A549 (cell line): Measurements from ENCODE around the gene SH3BGRL2. TPM values are rescaled to one million over a fixed set of nuclear protein-coding genes. Genes with fewer than 3 reads are reported as not detected.

Experiments
- ATAC-seq, 2 experiments: fragments of 200-7000 bp in 1 of 2; fragments of >200 bp in 1 of 2; cut with Nextera tagmentation in 1 of 2; cut with Tn5 transposase in 1 of 2; 3 replicates each; pipeline versions ENCODE4 v1.8.0 to v1.9.1; 2018 to 2020; ENCODE audit warnings: mild to moderate bottlenecking in 1 of 2, moderate library complexity in 1 of 2
- CTCF ChIA-PET: fragments of 300-600 bp; sonication (Branson Sonifier 250); formaldehyde crosslinking; extraction: SDS; loops from one replicate; lab custom pipeline; 2021; ENCODE audit warnings: antibody characterized with exemption, inconsistent platforms; lab: Yijun Ruan, JAX
- POLR2A ChIA-PET: fragments of 350-600 bp; formaldehyde crosslinking; extraction: SDS; loops from one replicate; lab custom pipeline; 2021; ENCODE audit warnings: antibody characterized with exemption, inconsistent platforms; lab: Yijun Ruan, JAX
- DNase-seq, 2 experiments: peaks; one replicate each; pipeline versions ENCODE4 v3.0.0 to v3.0.0-alpha.2; 2011 to 2016; ENCODE audit warnings: low read depth in 1 of 2, low spot score in 1 of 2
- FAIRE-seq: peaks from 2 replicates; lab custom pipeline; 2011; peaks lifted over from hg19 to GRCh38; lab: Jason Lieb, UNC
- H3K27ac ChIP-seq, 2 experiments: fragments of >200 bp; sonication (Bioruptor Twin); formaldehyde crosslinking; 3 replicates each; pipeline ENCODE4 v1.5.1; 2016 to 2017
- H3K4me1 ChIP-seq: fragments of >200 bp; sonication (Bioruptor Twin); formaldehyde crosslinking; 3 replicates; pipeline ENCODE4 v1.6.1; 2016
- H3K4me2 ChIP-seq: fragments of >200 bp; sonication (Bioruptor Twin); formaldehyde crosslinking; 3 replicates; pipeline ENCODE4 v1.6.1; 2016
- H3K4me3 ChIP-seq: fragments of >200 bp; sonication (Bioruptor Twin); formaldehyde crosslinking; 3 replicates; pipeline ENCODE4 v1.5.1; 2016
- H3K9me3 ChIP-seq: fragments of >200 bp; sonication (Bioruptor Twin); formaldehyde crosslinking; 3 replicates; pipeline ENCODE4 v1.6.1; 2016
- CBX2 ChIP-seq: fragments of 200-600 bp; sonication (generic); IDR thresholded peaks from 2 replicates; pipeline ENCODE4 v1.6.1; 2016; ENCODE audit warnings: low read depth, mild to moderate bottlenecking, borderline replicate concordance
- CHD2 ChIP-seq: fragments of 150-350 bp; IDR thresholded peaks from 2 replicates; pipeline ENCODE4 v1.6.1; 2014; ENCODE audit warnings: low read length; ENCODE audit not compliant: partially characterized antibody
- CHD4 ChIP-seq: fragments of 200-600 bp; sonication (generic); IDR thresholded peaks from 2 replicates; pipeline ENCODE4 v1.6.1; 2016; ENCODE audit warnings: antibody characterized with exemption, mild to moderate bottlenecking, borderline replicate concordance
- EP300 ChIP-seq, 2 experiments: fragments of >200 bp; sonication (Bioruptor Twin); formaldehyde crosslinking; IDR thresholded peaks; 2 replicates in 1 of 2; 3 replicates in 1 of 2; pipeline ENCODE4 v1.6.1; 2016 to 2017
- FOSB ChIP-seq: fragments of 250-450 bp; sonication (Bioruptor Pico); IDR thresholded peaks from 2 replicates; pipeline ENCODE4 v1.5.0; 2020; ENCODE audit warnings: mild to moderate bottlenecking, moderate library complexity
- HDAC2 ChIP-seq: fragments of 200-600 bp; sonication (generic); IDR thresholded peaks from 2 replicates; pipeline ENCODE4 v1.6.1; 2016
- JUN ChIP-seq, 2 experiments: fragments of >200 bp; sonication (Bioruptor Twin); formaldehyde crosslinking; IDR thresholded peaks; 2 replicates in 1 of 2; 3 replicates in 1 of 2; pipeline ENCODE4 v1.6.1; 2016 to 2017
- KDM5A ChIP-seq: fragments of 200-600 bp; sonication (generic); IDR thresholded peaks from 2 replicates; pipeline ENCODE4 v1.6.1; 2016; ENCODE audit warnings: antibody characterized with exemption, mild to moderate bottlenecking
- MYC ChIP-seq: IDR thresholded peaks from 2 replicates; pipeline ENCODE4 v1.6.1; 2012; ENCODE audit warnings: mild to moderate bottlenecking, inconsistent platforms, low read length, improper control_type of control experiment, borderline replicate concordance
- NFE2L2 ChIP-seq: fragments of 150-350 bp; conservative IDR thresholded peaks from 2 replicates; pipeline ENCODE4 v1.6.1; 2014; ENCODE audit warnings: low read length
- POLR2A ChIP-seq: IDR thresholded peaks from 2 replicates; pipeline ENCODE4 v1.6.1; 2012; ENCODE audit warnings: mild to moderate bottlenecking, low read length
- RNF2 ChIP-seq: fragments of 200-600 bp; sonication (generic); IDR thresholded peaks from 2 replicates; pipeline ENCODE4 v1.6.1; 2016; ENCODE audit warnings: low read depth, mild to moderate bottlenecking, antibody characterized with exemption, moderate library complexity, borderline replicate concordance
- WGBS: methylation state at CpG from one replicate; pipeline ENCODE4 v1.1.6; 2017; ENCODE audit errors: missing lambda C conversion rate; 5-methylcytosine and 5-hydroxymethylcytosine counted together
- polyA plus RNA-seq, 4 experiments: library from polyadenylated mRNA; depleted of rRNA in 3 of 4; stranded (reverse); fragments of >200 nt; fragmentation: RNase III in 1 of 4; extraction: RNeasy Plus Mini Kit Qiagen cat#74134 plus additional on column Dnase treatment in 1 of 4; gene quantifications; 2 replicates in 3 of 4; 3 replicates in 1 of 4; pipeline ENCODE4 v1.2.3, GENCODE V29; 2011 to 2017
- TF ChIP-seq, protein P1 (sequence below): fragments of >200 bp; sonication (Bioruptor Twin); formaldehyde crosslinking; IDR thresholded peaks from 3 replicates; pipeline ENCODE4 v1.5.1; 2016
- TF ChIP-seq, protein P2 (sequence below): IDR thresholded peaks from 2 replicates; pipeline ENCODE4 v1.6.1; 2012
- TF ChIP-seq, protein P3 (sequence below): fragments of 150-350 bp; IDR thresholded peaks from 2 replicates; pipeline ENCODE4 v1.6.1; 2014; ENCODE audit warnings: low read depth, mild to moderate bottlenecking, low read length
- TF ChIP-seq, protein P4 (sequence below): fragments of >200 bp; sonication (Bioruptor Twin); formaldehyde crosslinking; IDR thresholded peaks from 2 replicates; pipeline ENCODE4 v1.6.1; 2016
- TF ChIP-seq, protein P5 (sequence below): fragments of >200 bp; sonication (Bioruptor Twin); formaldehyde crosslinking; IDR thresholded peaks from 3 replicates; pipeline ENCODE4 v1.6.1; 2016
- TF ChIP-seq, protein P6 (sequence below): fragments of 200-600 bp; sonication (generic); IDR thresholded peaks from 2 replicates; pipeline ENCODE4 v1.6.1; 2016; ENCODE audit warnings: antibody characterized with exemption, mild to moderate bottlenecking, moderate library complexity
- TF ChIP-seq, protein P7 (sequence below): fragments of 250-450 bp; sonication (Bioruptor Pico); IDR thresholded peaks from 2 replicates; pipeline ENCODE4 v1.5.0; 2021; ENCODE audit warnings: mild to moderate bottlenecking, moderate library complexity, borderline replicate concordance

Gene SH3BGRL2
- polyA plus RNA-seq, 2 of the 4 experiments (the other 2 are of a cell fraction), result 0.48 to 1.9 TPM

DNA sequence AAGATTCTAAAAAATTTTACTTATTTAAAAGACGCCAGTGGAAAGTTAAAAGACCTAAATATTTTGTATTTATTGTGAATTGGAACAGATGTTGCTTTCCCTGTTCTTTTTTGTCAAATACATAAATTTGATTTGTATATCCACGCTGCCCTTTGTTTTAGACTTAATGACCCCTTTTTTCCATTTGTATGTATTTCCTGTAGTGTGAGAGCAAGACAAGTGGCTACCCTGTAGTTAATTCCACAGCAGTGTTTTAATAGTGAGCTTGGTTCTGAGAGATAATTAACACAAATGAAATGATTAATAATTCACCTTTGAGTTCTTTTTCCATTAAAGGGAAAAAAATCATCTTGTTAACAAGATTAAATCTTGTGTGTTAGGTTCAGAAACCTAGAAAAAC is 16.6 kb downstream of the SH3BGRL2 start (continued):
- TF ChIP-seq, protein P1, sequence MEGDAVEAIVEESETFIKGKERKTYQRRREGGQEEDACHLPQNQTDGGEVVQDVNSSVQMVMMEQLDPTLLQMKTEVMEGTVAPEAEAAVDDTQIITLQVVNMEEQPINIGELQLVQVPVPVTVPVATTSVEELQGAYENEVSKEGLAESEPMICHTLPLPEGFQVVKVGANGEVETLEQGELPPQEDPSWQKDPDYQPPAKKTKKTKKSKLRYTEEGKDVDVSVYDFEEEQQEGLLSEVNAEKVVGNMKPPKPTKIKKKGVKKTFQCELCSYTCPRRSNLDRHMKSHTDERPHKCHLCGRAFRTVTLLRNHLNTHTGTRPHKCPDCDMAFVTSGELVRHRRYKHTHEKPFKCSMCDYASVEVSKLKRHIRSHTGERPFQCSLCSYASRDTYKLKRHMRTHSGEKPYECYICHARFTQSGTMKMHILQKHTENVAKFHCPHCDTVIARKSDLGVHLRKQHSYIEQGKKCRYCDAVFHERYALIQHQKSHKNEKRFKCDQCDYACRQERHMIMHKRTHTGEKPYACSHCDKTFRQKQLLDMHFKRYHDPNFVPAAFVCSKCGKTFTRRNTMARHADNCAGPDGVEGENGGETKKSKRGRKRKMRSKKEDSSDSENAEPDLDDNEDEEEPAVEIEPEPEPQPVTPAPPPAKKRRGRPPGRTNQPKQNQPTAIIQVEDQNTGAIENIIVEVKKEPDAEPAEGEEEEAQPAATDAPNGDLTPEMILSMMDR, result no peak

DNA sequence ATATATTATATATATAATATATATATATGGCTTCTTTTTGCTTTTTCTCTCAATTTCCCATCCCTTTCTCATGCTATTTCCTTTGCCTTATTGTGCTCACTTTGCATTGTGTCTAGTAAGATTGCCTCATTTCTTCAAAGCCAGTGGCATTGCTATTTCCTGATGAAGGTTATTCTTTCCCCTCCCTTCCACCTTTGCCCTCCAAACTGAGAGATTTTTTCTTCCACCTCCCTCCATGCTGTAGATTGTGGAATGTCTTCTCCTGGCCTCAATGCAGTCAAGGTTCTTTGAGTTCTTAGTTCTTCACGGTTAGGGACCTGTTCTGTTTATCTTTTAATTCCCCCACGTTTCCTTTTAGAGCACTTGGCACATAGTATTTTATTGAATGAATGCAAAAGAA is 17.2 kb downstream of the SH3BGRL2 start:
- TF ChIP-seq, protein P2, sequence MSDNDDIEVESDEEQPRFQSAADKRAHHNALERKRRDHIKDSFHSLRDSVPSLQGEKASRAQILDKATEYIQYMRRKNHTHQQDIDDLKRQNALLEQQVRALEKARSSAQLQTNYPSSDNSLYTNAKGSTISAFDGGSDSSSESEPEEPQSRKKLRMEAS, result no peak
- TF ChIP-seq POLR2A, result no peak
- TF ChIP-seq RNF2, result no peak
- TF ChIP-seq CBX2, result no peak
- TF ChIP-seq FOSB (CRISPR knock-in tag), result no peak
- TF ChIP-seq, protein P3, sequence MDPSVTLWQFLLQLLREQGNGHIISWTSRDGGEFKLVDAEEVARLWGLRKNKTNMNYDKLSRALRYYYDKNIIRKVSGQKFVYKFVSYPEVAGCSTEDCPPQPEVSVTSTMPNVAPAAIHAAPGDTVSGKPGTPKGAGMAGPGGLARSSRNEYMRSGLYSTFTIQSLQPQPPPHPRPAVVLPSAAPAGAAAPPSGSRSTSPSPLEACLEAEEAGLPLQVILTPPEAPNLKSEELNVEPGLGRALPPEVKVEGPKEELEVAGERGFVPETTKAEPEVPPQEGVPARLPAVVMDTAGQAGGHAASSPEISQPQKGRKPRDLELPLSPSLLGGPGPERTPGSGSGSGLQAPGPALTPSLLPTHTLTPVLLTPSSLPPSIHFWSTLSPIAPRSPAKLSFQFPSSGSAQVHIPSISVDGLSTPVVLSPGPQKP, result no peak
- no peak for TF ChIP-seq CHD2
- TF ChIP-seq EP300 (IDR thresholded peaks at IDR 0.05), result no peak
- TF ChIP-seq, protein P4, sequence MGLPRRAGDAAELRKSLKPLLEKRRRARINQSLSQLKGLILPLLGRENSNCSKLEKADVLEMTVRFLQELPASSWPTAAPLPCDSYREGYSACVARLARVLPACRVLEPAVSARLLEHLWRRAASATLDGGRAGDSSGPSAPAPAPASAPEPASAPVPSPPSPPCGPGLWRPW, result no peak
- TF ChIP-seq, protein P5, sequence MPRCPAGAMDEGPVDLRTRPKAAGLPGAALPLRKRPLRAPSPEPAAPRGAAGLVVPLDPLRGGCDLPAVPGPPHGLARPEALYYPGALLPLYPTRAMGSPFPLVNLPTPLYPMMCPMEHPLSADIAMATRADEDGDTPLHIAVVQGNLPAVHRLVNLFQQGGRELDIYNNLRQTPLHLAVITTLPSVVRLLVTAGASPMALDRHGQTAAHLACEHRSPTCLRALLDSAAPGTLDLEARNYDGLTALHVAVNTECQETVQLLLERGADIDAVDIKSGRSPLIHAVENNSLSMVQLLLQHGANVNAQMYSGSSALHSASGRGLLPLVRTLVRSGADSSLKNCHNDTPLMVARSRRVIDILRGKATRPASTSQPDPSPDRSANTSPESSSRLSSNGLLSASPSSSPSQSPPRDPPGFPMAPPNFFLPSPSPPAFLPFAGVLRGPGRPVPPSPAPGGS, result no peak
- H3K4me2 ChIP-seq, result no peak overlapping the region
- no peak overlapping the region for H3K27ac ChIP-seq
- no peak for FAIRE-seq
- no peaks in the 10 kb centered on the region for H3K9me3 ChIP-seq
- POLR2A ChIA-PET, result no interaction called here
- WGBS, result 66% methylated on average over 2 of the region's 2 CpGs
- ATAC-seq, result no peak
- no peak overlapping the region for H3K4me3 ChIP-seq
- CTCF ChIA-PET, result no interaction called here
- no peak for DNase-seq
- H3K4me1 ChIP-seq, result no peaks in the 10 kb centered on the region

DNA sequence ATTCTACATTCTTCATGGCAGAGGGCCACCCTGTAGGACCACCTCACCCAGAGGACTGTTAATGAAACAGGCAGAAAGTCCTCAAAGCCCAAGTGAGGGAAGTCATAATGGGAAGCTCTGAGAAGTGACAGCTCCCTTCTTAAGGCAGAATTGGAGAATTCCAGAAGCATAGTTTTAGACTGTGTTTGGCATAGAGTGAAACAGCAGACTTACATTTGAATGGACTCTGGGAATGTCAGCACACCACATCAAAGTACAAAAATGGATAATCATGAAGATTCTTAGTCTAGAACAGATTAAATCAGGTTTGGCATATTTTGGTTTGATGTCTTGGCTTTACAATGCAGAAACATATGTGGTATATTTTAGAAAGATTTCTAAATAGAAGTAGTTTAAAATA is 17.9 kb downstream of the SH3BGRL2 start:
- Histone ChIP-seq H3K9me3 (no peaks in the 10 kb centered on the region), H3K4me1 (no peaks in the 10 kb centered on the region), H3K4me2 (no peak overlapping the region), H3K27ac (no peak overlapping the region), H3K4me3 (no peak overlapping the region)
- DNase-seq (no peak), ATAC-seq (no peak), FAIRE-seq (no peak)
- ChIA-PET CTCF (no interaction called here), POLR2A (no interaction called here)
- TF ChIP-seq CHD4 (no peak), MYC (no peak), RNF2 (no peak), KDM5A (no peak), NFE2L2 (no peak), JUN (IDR thresholded peaks at IDR 0.05) (no peak), HDAC2 (no peak)
- TF ChIP-seq, protein P6, sequence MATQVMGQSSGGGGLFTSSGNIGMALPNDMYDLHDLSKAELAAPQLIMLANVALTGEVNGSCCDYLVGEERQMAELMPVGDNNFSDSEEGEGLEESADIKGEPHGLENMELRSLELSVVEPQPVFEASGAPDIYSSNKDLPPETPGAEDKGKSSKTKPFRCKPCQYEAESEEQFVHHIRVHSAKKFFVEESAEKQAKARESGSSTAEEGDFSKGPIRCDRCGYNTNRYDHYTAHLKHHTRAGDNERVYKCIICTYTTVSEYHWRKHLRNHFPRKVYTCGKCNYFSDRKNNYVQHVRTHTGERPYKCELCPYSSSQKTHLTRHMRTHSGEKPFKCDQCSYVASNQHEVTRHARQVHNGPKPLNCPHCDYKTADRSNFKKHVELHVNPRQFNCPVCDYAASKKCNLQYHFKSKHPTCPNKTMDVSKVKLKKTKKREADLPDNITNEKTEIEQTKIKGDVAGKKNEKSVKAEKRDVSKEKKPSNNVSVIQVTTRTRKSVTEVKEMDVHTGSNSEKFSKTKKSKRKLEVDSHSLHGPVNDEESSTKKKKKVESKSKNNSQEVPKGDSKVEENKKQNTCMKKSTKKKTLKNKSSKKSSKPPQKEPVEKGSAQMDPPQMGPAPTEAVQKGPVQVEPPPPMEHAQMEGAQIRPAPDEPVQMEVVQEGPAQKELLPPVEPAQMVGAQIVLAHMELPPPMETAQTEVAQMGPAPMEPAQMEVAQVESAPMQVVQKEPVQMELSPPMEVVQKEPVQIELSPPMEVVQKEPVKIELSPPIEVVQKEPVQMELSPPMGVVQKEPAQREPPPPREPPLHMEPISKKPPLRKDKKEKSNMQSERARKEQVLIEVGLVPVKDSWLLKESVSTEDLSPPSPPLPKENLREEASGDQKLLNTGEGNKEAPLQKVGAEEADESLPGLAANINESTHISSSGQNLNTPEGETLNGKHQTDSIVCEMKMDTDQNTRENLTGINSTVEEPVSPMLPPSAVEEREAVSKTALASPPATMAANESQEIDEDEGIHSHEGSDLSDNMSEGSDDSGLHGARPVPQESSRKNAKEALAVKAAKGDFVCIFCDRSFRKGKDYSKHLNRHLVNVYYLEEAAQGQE, result no peak
- TF ChIP-seq, protein P7, sequence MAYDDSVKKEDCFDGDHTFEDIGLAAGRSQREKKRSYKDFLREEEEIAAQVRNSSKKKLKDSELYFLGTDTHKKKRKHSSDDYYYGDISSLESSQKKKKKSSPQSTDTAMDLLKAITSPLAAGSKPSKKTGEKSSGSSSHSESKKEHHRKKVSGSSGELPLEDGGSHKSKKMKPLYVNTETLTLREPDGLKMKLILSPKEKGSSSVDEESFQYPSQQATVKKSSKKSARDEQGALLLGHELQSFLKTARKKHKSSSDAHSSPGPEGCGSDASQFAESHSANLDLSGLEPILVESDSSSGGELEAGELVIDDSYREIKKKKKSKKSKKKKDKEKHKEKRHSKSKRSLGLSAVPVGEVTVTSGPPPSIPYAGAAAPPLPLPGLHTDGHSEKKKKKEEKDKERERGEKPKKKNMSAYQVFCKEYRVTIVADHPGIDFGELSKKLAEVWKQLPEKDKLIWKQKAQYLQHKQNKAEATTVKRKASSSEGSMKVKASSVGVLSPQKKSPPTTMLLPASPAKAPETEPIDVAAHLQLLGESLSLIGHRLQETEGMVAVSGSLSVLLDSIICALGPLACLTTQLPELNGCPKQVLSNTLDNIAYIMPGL (CRISPR knock-in tag), result no peak
